Activated T-cell treated with anti-CD3 and anti-CD28 coated beads, Interleukin-2, amount 50 U/mL, for 72 hours (primary cell): ENCODE measurements around the gene TBC1D28. TPM values are rescaled to one million over a fixed set of nuclear protein-coding genes. Genes with fewer than 3 reads are reported as not detected.
"Not testable (repeated sequence)": the region's sequence is repeated elsewhere in the genome, so short reads cannot be mapped to it uniquely, and the experiment has no call there.

ENCODE experiments used
- ATAC-seq, 2 donors: fragments of 150-1000 bp; cut with Tn5 transposase; replicated peaks in 1 of 2; 2 replicates each; pipeline ENCODE4 v1.10.0; 2021; ENCODE audit warnings: moderate library complexity in 2 of 2, mild to moderate bottlenecking in 1 of 2
- DNase-seq, 2 donors: peaks; one replicate each; pipeline ENCODE4 v3.0.0; 2021 to 2022; ENCODE audit warnings: mixed read lengths in 1 of 2
- H3K27ac Mint-ChIP-seq: one replicate; pipeline ENCODE4 v1.8.0; 2022; ENCODE audit warnings: mild to moderate bottlenecking, moderate library complexity, mixed read lengths
- H3K27me3 Mint-ChIP-seq: one replicate; pipeline ENCODE4 v1.8.0; 2022; ENCODE audit warnings: low read depth, mixed read lengths
- H3K36me3 Mint-ChIP-seq, 2 donors: one replicate each; pipeline ENCODE4 v1.8.0; 2022; ENCODE audit warnings: mixed read lengths in 2 of 2, mild to moderate bottlenecking in 1 of 2; ENCODE audit not compliant: insufficient read depth in 2 of 2
- H3K4me1 Mint-ChIP-seq: one replicate; pipeline ENCODE4 v1.8.0; 2022; ENCODE audit warnings: low read depth, mixed read lengths
- H3K4me3 Mint-ChIP-seq, 2 donors: one replicate each; pipeline ENCODE4 v1.8.0; 2022; ENCODE audit warnings: mild to moderate bottlenecking in 2 of 2, mixed read lengths in 2 of 2, moderate library complexity in 2 of 2
- H3K9me3 Mint-ChIP-seq, 2 donors: one replicate each; pipeline ENCODE4 v1.8.0; 2022; ENCODE audit warnings: mixed read lengths in 2 of 2
- total RNA-seq, 2 donors: library from RNA; stranded (reverse); gene quantifications; one replicate each; pipeline ENCODE4 v1.2.3, GENCODE V29; 2022

The TBC1D28 gene
- total RNA-seq, 2 donors from 2014 or later: not detected

DNA sequence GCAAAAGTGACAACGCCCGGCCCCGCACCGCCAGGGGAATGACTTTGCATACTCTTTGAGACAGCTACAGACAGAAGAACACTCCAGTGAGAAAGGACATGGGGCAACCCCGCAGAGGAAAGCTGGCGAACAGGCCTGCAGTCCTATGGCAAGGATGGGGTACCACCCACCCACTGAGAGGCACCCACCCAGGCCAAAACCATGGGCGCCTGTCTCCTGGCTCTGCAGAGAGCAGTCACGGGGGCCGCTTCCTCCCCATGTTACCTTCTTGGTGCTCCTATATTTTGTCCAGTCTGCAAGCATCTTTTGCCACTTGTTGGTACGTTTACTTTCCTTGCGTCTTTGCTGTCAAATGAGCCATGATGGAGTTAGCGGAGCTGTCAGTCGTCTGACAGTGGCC is 5.8 kb downstream of the TBC1D28 start:
- not testable (repeated sequence) for ATAC-seq, DNase-seq, H3K9me3 Mint-ChIP-seq, H3K4me3 Mint-ChIP-seq, H3K4me1 Mint-ChIP-seq, H3K27ac Mint-ChIP-seq, H3K36me3 Mint-ChIP-seq
- H3K27me3 Mint-ChIP-seq: peaks cover 25% of the 10 kb centered on the region

DNA sequence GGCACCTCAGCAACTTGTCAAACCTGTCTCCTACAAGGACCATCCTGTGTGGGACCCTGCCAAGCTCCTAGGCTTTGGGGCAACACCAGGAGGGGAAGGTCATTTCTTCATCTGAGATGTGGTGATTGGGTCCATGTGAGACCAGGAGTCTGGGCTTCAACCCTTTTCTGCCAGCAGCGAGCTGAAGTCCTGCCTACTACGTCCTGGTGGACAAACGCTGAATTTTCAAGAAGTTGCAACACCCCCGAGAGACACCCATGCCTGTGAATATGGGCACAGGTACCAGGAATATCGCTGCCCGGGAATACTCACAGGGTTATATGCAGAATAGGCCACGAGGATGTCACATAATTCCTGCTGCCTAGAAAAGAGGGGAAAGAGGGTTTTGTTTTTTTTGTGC is 8.0 kb downstream of the TBC1D28 start:
- H3K9me3 Mint-ChIP-seq, DNase-seq, H3K36me3 Mint-ChIP-seq, H3K4me3 Mint-ChIP-seq, H3K27ac Mint-ChIP-seq, H3K4me1 Mint-ChIP-seq, ATAC-seq: not testable (repeated sequence)
- H3K27me3 Mint-ChIP-seq: peaks cover 25% of the 10 kb centered on the region

DNA sequence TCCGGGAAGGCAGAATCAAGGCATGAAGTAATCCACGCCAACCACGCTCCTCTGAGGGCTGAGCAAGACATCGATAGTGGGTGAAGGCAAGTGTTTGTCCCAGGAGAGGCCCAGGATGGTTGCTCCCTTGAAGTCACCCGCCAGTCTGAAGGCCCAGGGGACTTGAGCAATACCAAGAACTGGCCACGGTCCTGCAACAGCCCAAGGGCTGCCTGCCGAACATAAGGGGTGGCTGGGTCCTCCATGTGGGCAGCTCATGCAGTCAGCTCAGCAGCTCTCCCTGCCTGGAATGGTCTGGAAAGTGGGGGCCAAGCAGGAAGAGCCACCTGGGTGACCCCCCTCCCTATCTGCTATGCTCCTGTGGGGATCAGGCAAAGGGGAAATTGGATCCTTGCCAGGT is 8.4 kb downstream of the TBC1D28 start:
- ATAC-seq, H3K27ac Mint-ChIP-seq, H3K4me1 Mint-ChIP-seq, H3K36me3 Mint-ChIP-seq, H3K4me3 Mint-ChIP-seq, DNase-seq, H3K9me3 Mint-ChIP-seq: not testable (repeated sequence)
- peaks cover 25% of the 10 kb centered on the region for H3K27me3 Mint-ChIP-seq

DNA sequence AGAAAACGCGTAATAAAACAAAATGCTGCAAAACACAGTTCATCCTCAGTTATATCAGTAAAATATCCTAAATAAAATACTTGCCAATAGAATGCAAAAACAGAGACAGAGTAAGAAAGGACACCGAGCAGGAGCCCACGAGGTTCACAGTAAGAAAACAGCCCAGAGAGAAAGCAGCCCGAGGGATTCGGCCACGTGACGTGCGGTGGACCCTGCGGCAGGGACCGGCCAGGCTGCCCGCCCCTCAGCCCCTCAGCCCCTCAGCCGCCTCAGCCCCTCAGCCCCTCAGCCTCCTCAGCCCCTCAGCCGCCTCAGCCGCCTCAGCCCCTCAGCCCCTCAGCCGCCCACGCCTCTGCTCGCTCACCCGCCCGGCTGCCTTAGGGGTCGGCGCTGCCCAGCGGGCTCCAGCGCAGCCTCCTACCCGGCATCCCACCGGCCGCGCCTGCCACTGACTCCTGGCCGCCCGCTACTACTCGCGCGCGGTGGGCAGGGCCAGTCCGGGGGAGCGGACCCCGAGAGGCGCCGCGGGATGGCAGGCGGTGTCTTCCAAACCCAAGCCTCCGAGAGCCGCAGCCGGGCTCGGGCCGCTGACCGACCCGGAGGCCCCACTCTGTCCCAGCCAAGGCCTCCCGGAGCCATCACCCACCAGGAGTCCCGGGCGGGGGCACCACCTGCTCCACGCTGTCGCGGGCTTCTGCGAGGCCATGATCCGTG is 9.5 kb downstream of the TBC1D28 start:
- not testable (repeated sequence) for H3K27ac Mint-ChIP-seq, H3K9me3 Mint-ChIP-seq, H3K4me1 Mint-ChIP-seq, H3K36me3 Mint-ChIP-seq
- H3K4me3 Mint-ChIP-seq: peak overlapping the region; percentile 82 to 85
- ATAC-seq (peak; percentile 21 to 59), DNase-seq (peak in 1 of 2 donors; percentile 24)
- H3K27me3 Mint-ChIP-seq: peaks cover 25% of the 10 kb centered on the region

DNA sequence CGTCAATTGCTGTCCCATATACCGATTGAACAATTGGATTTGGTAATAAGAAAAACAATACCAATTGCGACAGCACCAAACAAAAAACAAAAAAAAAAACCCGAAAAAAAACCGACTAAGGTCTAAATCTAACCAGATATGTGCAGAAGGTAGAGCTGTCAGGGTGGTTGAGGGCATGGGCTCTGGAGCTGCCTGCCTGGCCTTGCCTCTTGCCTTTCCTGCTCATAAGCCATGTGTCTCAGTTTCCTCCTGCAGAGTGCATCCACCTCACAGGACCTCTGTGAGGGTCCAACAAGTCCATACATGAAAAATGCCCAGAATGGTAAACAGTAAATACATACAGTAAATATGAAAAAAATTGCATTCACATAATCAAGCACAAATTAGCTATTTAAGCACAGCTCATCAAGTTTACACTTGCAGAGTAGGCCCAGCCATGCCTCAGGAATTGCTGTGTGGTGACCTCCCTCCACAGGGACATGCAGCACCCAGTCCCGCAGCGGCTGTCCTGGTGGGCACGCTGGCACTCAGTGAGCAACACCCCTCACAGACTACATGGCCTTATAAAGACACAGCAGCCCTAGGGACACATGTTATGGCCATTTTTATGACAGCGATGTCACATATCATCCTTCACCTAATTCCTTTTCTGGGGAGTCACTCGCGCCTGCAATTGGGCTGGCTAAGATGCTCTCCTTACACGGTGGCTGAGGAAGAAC is 17.9 kb downstream of the TBC1D28 start:
- no peaks in the 10 kb centered on the region for H3K27me3 Mint-ChIP-seq
- H3K27ac Mint-ChIP-seq: no peak overlapping the region
- H3K4me3 Mint-ChIP-seq: peak overlapping the region; percentile 82 to 96

DNA sequence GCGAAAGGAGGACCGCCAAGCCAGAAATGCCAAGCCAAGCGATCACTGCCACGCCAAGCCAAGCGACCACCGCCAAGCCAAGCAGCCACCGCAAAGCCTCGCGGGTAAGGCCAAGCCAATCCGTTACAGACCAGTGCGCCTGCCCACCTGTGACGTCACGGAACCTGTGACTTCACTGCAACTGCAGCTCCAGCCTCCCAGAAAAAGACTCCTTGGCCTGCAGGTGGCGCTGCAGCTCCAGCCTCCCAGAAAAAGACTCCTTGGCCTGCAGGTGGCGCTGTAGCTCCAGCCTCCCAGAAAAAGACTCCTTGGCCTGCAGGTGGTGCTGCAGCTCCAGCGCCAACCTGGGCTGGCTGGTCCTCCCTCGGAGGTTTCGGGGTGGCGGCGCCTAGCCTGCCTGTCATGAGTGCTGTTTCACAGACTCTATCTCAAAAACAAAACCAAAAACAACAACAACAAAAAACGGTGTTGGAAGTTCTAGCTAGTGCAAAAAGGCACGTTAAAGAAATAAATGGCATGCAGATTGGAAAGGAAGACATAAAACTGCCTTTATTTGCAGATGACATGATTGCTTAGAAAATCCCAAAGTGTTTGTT is 18.6 kb downstream of the TBC1D28 start:
- H3K4me1 Mint-ChIP-seq: peaks cover 20% of the 10 kb centered on the region
- not testable (repeated sequence) for H3K36me3 Mint-ChIP-seq, H3K27me3 Mint-ChIP-seq, H3K9me3 Mint-ChIP-seq
- peak; percentile 93 to 94 for DNase-seq
- peak; percentile 99 for ATAC-seq
- H3K27ac Mint-ChIP-seq: peak overlapping the region; percentile 19
- H3K4me3 Mint-ChIP-seq: peak overlapping the region; percentile 82 to 96

More for the DNA sequence above, 17.9 kb downstream of the TBC1D28 start:
- ATAC-seq (no peak), DNase-seq (no peak)
- Mint-ChIP-seq H3K9me3 (no peaks in the 10 kb centered on the region), H3K4me1 (peaks cover 20% of the 10 kb centered on the region), H3K36me3 (no peaks in the 10 kb centered on the region)

DNA sequence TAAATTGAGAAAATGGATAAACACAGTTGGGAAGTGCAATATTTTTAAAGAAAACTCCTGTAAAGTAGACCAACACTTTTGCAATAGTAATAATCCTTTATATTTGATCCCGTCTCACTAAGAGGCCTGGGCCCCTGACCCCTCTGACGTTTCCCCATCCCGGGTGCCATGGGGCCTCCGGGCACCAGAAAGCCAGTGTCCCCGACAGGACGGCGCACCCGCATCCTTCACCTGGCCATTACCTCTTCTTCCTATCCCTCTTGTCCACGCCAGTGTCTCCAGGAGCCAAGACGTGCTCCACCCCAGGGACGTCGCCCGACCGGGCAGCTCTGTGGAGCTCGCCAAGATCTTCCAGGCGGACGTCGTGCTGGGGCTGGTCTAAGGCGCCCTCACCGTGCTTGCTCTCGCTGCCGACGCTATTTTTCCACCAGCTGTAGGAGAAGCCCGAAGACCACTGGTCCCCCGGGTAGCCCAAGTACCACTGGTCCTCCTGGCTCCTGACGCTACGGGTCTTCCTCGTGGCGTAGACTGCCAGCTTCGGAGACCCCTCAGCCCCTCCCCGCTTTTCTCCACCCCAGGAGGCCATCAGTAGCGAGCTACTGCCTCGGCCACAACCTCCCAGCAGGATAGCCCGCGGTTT is 19.2 kb downstream of the TBC1D28 start:
- ATAC-seq (peak; percentile 21 to 48), DNase-seq (peak in 1 of 2 donors; percentile 23)
- H3K36me3 Mint-ChIP-seq: not testable (repeated sequence)

DNA sequence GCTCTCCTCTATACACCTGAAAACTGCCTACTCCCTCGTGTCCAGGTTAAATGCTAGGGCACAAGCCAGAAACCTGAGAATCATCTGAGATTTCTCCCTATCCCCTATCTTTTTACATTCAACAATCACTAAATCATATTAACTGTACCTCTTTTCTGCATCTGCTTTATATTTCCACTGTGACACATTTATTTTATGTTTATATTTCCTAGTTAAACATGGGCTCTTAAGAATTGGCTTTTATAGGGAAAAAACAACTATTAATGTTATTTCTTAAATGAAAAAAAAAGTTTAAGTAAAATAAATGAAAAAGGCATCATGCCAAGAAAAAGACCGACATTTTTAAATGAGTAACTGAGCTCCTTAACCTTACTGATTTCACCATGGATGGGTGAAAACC is 26.6 kb downstream of the TBC1D28 start:
- H3K27ac Mint-ChIP-seq, DNase-seq, ATAC-seq, H3K9me3 Mint-ChIP-seq, H3K36me3 Mint-ChIP-seq, H3K4me3 Mint-ChIP-seq, H3K27me3 Mint-ChIP-seq, H3K4me1 Mint-ChIP-seq: not testable (repeated sequence)

More for the DNA sequence above, 19.2 kb downstream of the TBC1D28 start:
- peak overlapping the region; percentile 19 for H3K27ac Mint-ChIP-seq
- not testable (repeated sequence) for H3K9me3 Mint-ChIP-seq, H3K27me3 Mint-ChIP-seq
- H3K4me3 Mint-ChIP-seq: peak overlapping the region; percentile 82 to 96
- H3K4me1 Mint-ChIP-seq: peaks cover 20% of the 10 kb centered on the region

DNA sequence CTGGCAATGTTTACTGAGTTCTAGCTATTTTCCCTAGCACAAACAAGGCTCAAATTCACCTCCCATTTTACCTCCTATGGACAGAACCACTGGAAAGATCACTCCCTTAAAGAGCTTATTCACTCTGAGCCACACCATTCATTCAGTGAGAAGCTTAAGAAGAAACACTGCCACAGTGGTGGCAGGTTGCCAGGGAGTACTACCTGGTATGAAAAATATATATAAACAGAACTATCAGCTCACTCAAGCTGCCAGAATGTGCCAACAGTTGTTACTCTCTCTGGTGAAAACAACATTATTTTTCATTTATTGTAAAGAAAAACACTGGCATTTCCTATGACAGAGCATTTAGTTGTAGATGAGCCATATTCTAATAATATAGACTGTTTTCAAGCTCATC is 31.2 kb downstream of the TBC1D28 start:
- H3K4me1 Mint-ChIP-seq, H3K36me3 Mint-ChIP-seq, DNase-seq, H3K4me3 Mint-ChIP-seq, H3K27me3 Mint-ChIP-seq, H3K9me3 Mint-ChIP-seq, ATAC-seq, H3K27ac Mint-ChIP-seq: not testable (repeated sequence)

DNA sequence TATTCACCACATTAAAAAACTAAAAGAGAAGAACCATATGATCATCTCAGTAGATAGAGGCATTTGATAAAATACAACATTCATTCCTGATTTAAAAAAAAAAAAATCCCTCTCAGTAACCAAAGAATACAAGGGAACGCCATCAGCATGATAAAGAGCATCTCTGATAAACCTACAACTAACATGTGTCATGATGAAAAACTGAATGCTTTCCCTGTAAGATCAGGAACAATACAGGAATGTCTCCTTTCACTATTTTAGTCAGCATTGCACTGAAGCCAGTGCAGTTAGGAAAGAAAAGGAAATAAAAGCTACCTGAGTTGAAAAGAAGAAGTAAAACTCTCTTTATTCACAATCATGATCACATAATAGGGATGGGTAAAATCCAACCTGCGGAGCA is 51.1 kb downstream of the TBC1D28 start:
- not testable (repeated sequence) for H3K27ac Mint-ChIP-seq, ATAC-seq, H3K4me3 Mint-ChIP-seq, DNase-seq, H3K4me1 Mint-ChIP-seq, H3K9me3 Mint-ChIP-seq, H3K27me3 Mint-ChIP-seq, H3K36me3 Mint-ChIP-seq

Other genes with a start within 250 kb of the TBC1D28 start
- gene LGALS9C, start 167.6 kb downstream of the TBC1D28 start, total RNA-seq: not detected
- 1 to 10 TPM; 4.0 to 4.3 TPM for gene FOXO3B, start 37.9 kb upstream of the TBC1D28 start, total RNA-seq
- under 1 TPM; 0.07 TPM for gene FBXW10, start 99.7 kb upstream of the TBC1D28 start, total RNA-seq
- gene TVP23B, start 136.8 kb upstream of the TBC1D28 start, total RNA-seq: 10 to 100 TPM; 28.1 to 35.3 TPM
- 10 to 100 TPM; 64.1 to 64.6 TPM for gene PRPSAP2, start 213.7 kb upstream of the TBC1D28 start, total RNA-seq